Measurements from ENCODE around the gene BCAS4. TPM values are rescaled to one million over a fixed set of nuclear protein-coding genes. Genes with fewer than 3 reads are reported as not detected.

BCAS4 gene
- total RNA-seq, 1 experiment from 2014 or later = 7.9 TPM

- TF ChIP-seq CTCF (IDR thresholded peaks at IDR 0.05; ENCODE audit: unreplicated experiment) = no peak
- no peak for DNase-seq (ENCODE audit: unreplicated experiment)
- ChIA-PET CTCF (interaction anchor here (1.2 to 1.8 kb wide), 4 partner anchors 12 to 115 kb away, joined by 3 to 10 read pairs (median 4); partner anchors contain the start of gene BCAS4), POLR2A (interaction anchor here (0.6 to 1.8 kb wide), 5 partner anchors 11 to 716 kb away, joined by 3 to 7 read pairs (median 4); partner anchors contain the start of gene ADNP)
- Mint-ChIP-seq H3K4me1 (ENCODE audit: insufficient read depth, unreplicated experiment) (peaks cover 29% of the 10 kb centered on the region), H3K27me3 (ENCODE audit: insufficient read depth, unreplicated experiment) (no peaks in the 10 kb centered on the region), H3K4me3 (ENCODE audit: unreplicated experiment) (no peak overlapping the region), H3K9me3 (ENCODE audit: unreplicated experiment) (no peaks in the 10 kb centered on the region), H3K27ac (ENCODE audit: low read depth, unreplicated experiment) (no peak overlapping the region), H3K36me3 (ENCODE audit: insufficient read depth, unreplicated experiment) (peaks cover 54% of the 10 kb centered on the region)
- intact Hi-C loops (cut with micrococcal nuclease) = no loop called here
- no TSS peak for BruUV-seq (replicated peaks)
These were observed 114.6 kb downstream of the BCAS4 start for GRCh38 chr20:50909413-50909812.

- H3K27ac Mint-ChIP-seq (ENCODE audit: low read depth, unreplicated experiment) = peak overlapping the region; percentile 51
- TF ChIP-seq CTCF (IDR thresholded peaks at IDR 0.05; ENCODE audit: unreplicated experiment) = no peak
- CTCF ChIA-PET = interaction anchor here (0.7 to 1.8 kb wide), 5 partner anchors 13 to 276 kb away, joined by 3 to 11 read pairs (median 3); no protein-coding TSS in a partner anchor
These were observed 116.2 kb downstream of the BCAS4 start for GRCh38 chr20:50911030-50911429.

GRCh38 chr20:50911716-50912115 lies 116.9 kb downstream of the BCAS4 start:
- Mint-ChIP-seq H3K36me3 (ENCODE audit: insufficient read depth, unreplicated experiment) (peaks cover 41% of the 10 kb centered on the region), H3K9me3 (ENCODE audit: unreplicated experiment) (no peaks in the 10 kb centered on the region), H3K27ac (ENCODE audit: low read depth, unreplicated experiment) (peak overlapping the region; percentile 51), H3K4me1 (ENCODE audit: insufficient read depth, unreplicated experiment) (peaks cover 39% of the 10 kb centered on the region), H3K4me3 (ENCODE audit: unreplicated experiment) (no peak overlapping the region), H3K27me3 (ENCODE audit: insufficient read depth, unreplicated experiment) (no peaks in the 10 kb centered on the region)
- BruUV-seq (replicated peaks) = no TSS peak
- intact Hi-C loops (cut with micrococcal nuclease) = no loop called here
- no peak for DNase-seq (ENCODE audit: unreplicated experiment)
- CTCF ChIA-PET = interaction anchor here (0.6 to 1.8 kb wide), 6 partner anchors 12 to 277 kb away, joined by 3 to 11 read pairs (median 4); no protein-coding TSS in a partner anchor
- POLR2A ChIA-PET = interaction anchor here (0.7 to 6.5 kb wide), 8 partner anchors 8 to 116 kb away, joined by 3 to 87 read pairs (median 6); partner anchors contain the start of genes ADNP and BCAS4
- no peak for TF ChIP-seq CTCF (IDR thresholded peaks at IDR 0.05; ENCODE audit: unreplicated experiment)

More at GRCh38 chr20:50911030-50911429, 116.2 kb downstream of the BCAS4 start:
- H3K9me3 Mint-ChIP-seq (ENCODE audit: unreplicated experiment) = no peaks in the 10 kb centered on the region
- H3K27me3 Mint-ChIP-seq (ENCODE audit: insufficient read depth, unreplicated experiment) = no peaks in the 10 kb centered on the region
- H3K36me3 Mint-ChIP-seq (ENCODE audit: insufficient read depth, unreplicated experiment) = peaks cover 38% of the 10 kb centered on the region
- POLR2A ChIA-PET = interaction anchor here (0.7 to 2.1 kb wide), 7 partner anchors 9 to 116 kb away, joined by 3 to 10 read pairs (median 6); partner anchors contain the start of gene BCAS4
- intact Hi-C loops (cut with micrococcal nuclease) = no loop called here
- H3K4me1 Mint-ChIP-seq (ENCODE audit: insufficient read depth, unreplicated experiment) = peaks cover 32% of the 10 kb centered on the region
- DNase-seq (ENCODE audit: unreplicated experiment) = no peak
- BruUV-seq (replicated peaks) = no TSS peak
- H3K4me3 Mint-ChIP-seq (ENCODE audit: unreplicated experiment) = no peak overlapping the region

GRCh38 chr20:50913690-50914375 lies 119.0 kb downstream of the BCAS4 start:
- peak; percentile 68 for DNase-seq (ENCODE audit: unreplicated experiment)
- Mint-ChIP-seq H3K4me1 (ENCODE audit: insufficient read depth, unreplicated experiment) (peaks cover 57% of the 10 kb centered on the region), H3K27ac (ENCODE audit: low read depth, unreplicated experiment) (peak overlapping the region; percentile 6), H3K4me3 (ENCODE audit: unreplicated experiment) (no peak overlapping the region), H3K36me3 (ENCODE audit: insufficient read depth, unreplicated experiment) (peaks cover 35% of the 10 kb centered on the region), H3K9me3 (ENCODE audit: unreplicated experiment) (no peaks in the 10 kb centered on the region), H3K27me3 (ENCODE audit: insufficient read depth, unreplicated experiment) (no peaks in the 10 kb centered on the region)
- BruUV-seq (replicated peaks) = no TSS peak
- no peak for TF ChIP-seq CTCF (IDR thresholded peaks at IDR 0.05; ENCODE audit: unreplicated experiment)
- POLR2A ChIA-PET = interaction anchor here (0.6 to 6.5 kb wide), 8 partner anchors 14 to 485 kb away, joined by 3 to 87 read pairs (median 18); partner anchors contain the start of genes ADNP, BCAS4, DPM1 and MOCS3
- CTCF ChIA-PET = interaction anchor here (0.7 to 4.6 kb wide), 8 partner anchors 12 to 837 kb away, joined by 3 to 39 read pairs (median 4); partner anchors contain the start of genes DPM1 and MOCS3
- intact Hi-C loops (cut with micrococcal nuclease) = no loop called here

All from MCF 10A (cell line).